Erythroblast (primary cell): ENCODE data around the gene DSC2.

Experiments
- GATA1 ChIP-seq: IDR thresholded peaks from 2 replicates; pipeline ENCODE4 v1.6.1; 2011; ENCODE audit warnings: low read depth, mild to moderate bottlenecking, control low read depth, low read length, moderate library complexity
- POLR2A ChIP-seq: IDR thresholded peaks from 2 replicates; pipeline ENCODE4 v1.6.1; 2011; ENCODE audit warnings: mild to moderate bottlenecking, low read length

DNA sequence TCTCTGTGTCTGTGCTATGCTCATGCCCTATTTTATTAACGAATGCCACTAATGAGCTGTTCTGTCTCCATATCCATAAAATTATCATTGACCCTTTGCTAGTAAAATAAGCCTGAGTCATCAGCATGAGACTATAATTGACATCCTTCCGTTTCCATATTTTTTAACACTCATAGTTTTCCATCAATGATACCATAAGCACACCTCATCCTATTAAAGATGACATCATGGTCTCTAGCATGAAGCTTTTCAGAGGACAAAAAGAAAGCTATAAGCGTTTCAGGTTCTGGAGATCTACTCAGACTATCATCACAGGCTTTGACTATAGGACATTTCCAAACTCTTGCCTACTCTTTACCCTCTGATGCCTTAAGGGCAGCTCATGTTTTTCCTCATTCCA is 1.2 kb upstream of the DSC2 start:
- TF ChIP-seq POLR2A (no peak), GATA1 (no peak)
